Nephron progenitor cell (in vitro differentiated cells): Measurements from ENCODE around the gene ZNF578.
"Not testable (repeated sequence)": the region's sequence is repeated elsewhere in the genome, so short reads cannot be mapped to it uniquely, and the experiment has no call there.

Source experiments
- DNase-seq: peaks from one replicate; pipeline ENCODE4 v3.0.0; 2021
- H3K27ac Mint-ChIP-seq: 2 replicates; pipeline ENCODE4 v1.8.0; 2021; ENCODE audit warnings: mild to moderate bottlenecking, moderate library complexity, mixed read lengths
- H3K27me3 Mint-ChIP-seq: 2 replicates; pipeline ENCODE4 v1.8.0; 2021; ENCODE audit warnings: mild to moderate bottlenecking, low read depth, mixed read lengths; ENCODE audit not compliant: poor library complexity
- H3K36me3 Mint-ChIP-seq: 2 replicates; pipeline ENCODE4 v1.8.0; 2021; ENCODE audit warnings: low read depth, mixed read lengths
- H3K4me1 Mint-ChIP-seq: 2 replicates; pipeline ENCODE4 v1.8.0; 2021; ENCODE audit warnings: mixed read lengths
- H3K4me3 Mint-ChIP-seq: 2 replicates; pipeline ENCODE4 v1.8.0; 2021; ENCODE audit warnings: mild to moderate bottlenecking, moderate library complexity, mixed read lengths
- H3K9me3 Mint-ChIP-seq: 2 replicates; pipeline ENCODE4 v1.8.0; 2021; ENCODE audit warnings: mild to moderate bottlenecking, moderate library complexity, mixed read lengths
- CTCF ChIP-seq: fragments of 200-600 bp; sonication (generic); IDR thresholded peaks from 2 replicates; pipeline ENCODE4 v1.5.0; 2021; ENCODE audit warnings: antibody characterized with exemption

Gene ZNF578

GRCh38 chr19:52557231-52557995 is 104.1 kb downstream of the ZNF578 start:
- H3K27me3 Mint-ChIP-seq, result no peaks in the 10 kb centered on the region
- no peak overlapping the region for H3K27ac Mint-ChIP-seq

GRCh38 chr19:52558732-52559445 is 105.5 kb downstream of the ZNF578 start:
- Mint-ChIP-seq H3K9me3 (peaks cover 92% of the 10 kb centered on the region), H3K36me3 (peaks cover 98% of the 10 kb centered on the region)
- not testable (repeated sequence) for H3K27ac Mint-ChIP-seq, H3K4me3 Mint-ChIP-seq, H3K4me1 Mint-ChIP-seq, H3K27me3 Mint-ChIP-seq, DNase-seq

More at GRCh38 chr19:52557231-52557995, 104.1 kb downstream of the ZNF578 start:
- no peak for DNase-seq
- H3K36me3 Mint-ChIP-seq, result peaks cover 98% of the 10 kb centered on the region
- no peak for TF ChIP-seq CTCF
- peaks cover 94% of the 10 kb centered on the region for H3K9me3 Mint-ChIP-seq
- H3K4me1 Mint-ChIP-seq, result no peaks in the 10 kb centered on the region
- no peak overlapping the region for H3K4me3 Mint-ChIP-seq

GRCh38 chr19:52561611-52562010 is 108.3 kb downstream of the ZNF578 start:
- H3K4me3 Mint-ChIP-seq, H3K4me1 Mint-ChIP-seq, DNase-seq, H3K27ac Mint-ChIP-seq, H3K27me3 Mint-ChIP-seq: not testable (repeated sequence)
- H3K36me3 Mint-ChIP-seq, result peaks cover 89% of the 10 kb centered on the region
- peaks cover 74% of the 10 kb centered on the region for H3K9me3 Mint-ChIP-seq
